Spleen (tissue), 11 donors: ENCODE measurements around the gene FGF14. TPM values are rescaled to one million over a fixed set of nuclear protein-coding genes. Genes with fewer than 3 reads are reported as not detected.

ENCODE experiments used
- DNase-seq: peaks from one replicate; pipeline ENCODE4 v3.0.0-alpha.2; 2020
- H3K27ac ChIP-seq, 8 donors: fragments of 200-600 bp; sonication (generic) in 7 of 8; 1 replicate in 4 of 8; 2 replicates in 4 of 8; pipeline versions ENCODE4 v1.5.0 to v1.8.0; 2016 to 2021; ENCODE audit warnings: inconsistent platforms in 4 of 8, mild to moderate bottlenecking in 4 of 8, moderate library complexity in 1 of 8
- H3K27me3 ChIP-seq, 7 donors: fragments of 200-600 bp; sonication (generic) in 6 of 7; replicated peaks in 1 of 7; 1 replicate in 4 of 7; 2 replicates in 3 of 7; pipeline versions ENCODE4 v1.5.0 to v1.8.0; 2016 to 2021; ENCODE audit warnings: inconsistent platforms in 3 of 7, mild to moderate bottlenecking in 1 of 7
- H3K36me3 ChIP-seq, 6 donors: fragments of 200-600 bp; sonication (generic) in 5 of 6; 1 replicate in 4 of 6; 2 replicates in 2 of 6; pipeline versions ENCODE4 v1.5.0 to v1.8.0; 2016 to 2021; ENCODE audit warnings: inconsistent platforms in 2 of 6
- H3K4me1 ChIP-seq, 6 donors: fragments of 200-600 bp; sonication (generic) in 5 of 6; 1 replicate in 3 of 6; 2 replicates in 3 of 6; pipeline versions ENCODE4 v1.5.0 to v1.8.0; 2016 to 2021; ENCODE audit warnings: inconsistent platforms in 3 of 6
- H3K4me3 ChIP-seq, 8 donors: fragments of 200-600 bp; sonication (generic) in 7 of 8; 1 replicate in 4 of 8; 2 replicates in 4 of 8; pipeline versions ENCODE4 v1.5.0 to v1.8.0; 2016 to 2021; ENCODE audit warnings: inconsistent platforms in 4 of 8, mild to moderate bottlenecking in 4 of 8, moderate library complexity in 2 of 8
- H3K9me3 ChIP-seq, 8 donors: fragments of 200-600 bp; sonication (generic) in 7 of 8; 1 replicate in 4 of 8; 2 replicates in 4 of 8; pipeline versions ENCODE4 v1.5.0 to v1.8.0; 2016 to 2021; ENCODE audit warnings: inconsistent platforms in 4 of 8
- CTCF ChIP-seq, 11 experiments: fragments of 200-600 bp in 7 of 11; fragments of 450-650 bp in 4 of 11; sonication (generic) in 4 of 11; IDR thresholded peaks in 8 of 11; conservative IDR thresholded peaks in 3 of 11; 1 replicate in 7 of 11; 2 replicates in 4 of 11; pipeline versions ENCODE4 v1.4.0 to v1.8.0; 2016 to 2021; ENCODE audit warnings: antibody characterized with exemption in 11 of 11, inconsistent platforms in 4 of 11, mild to moderate bottlenecking in 1 of 11
- POLR2A ChIP-seq, 3 donors: fragments of 450-650 bp; IDR thresholded peaks; one replicate each; pipeline ENCODE4 v1.5.1; 2017; ENCODE audit warnings: antibody characterized with exemption in 3 of 3, mild to moderate bottlenecking in 1 of 3
- POLR2AphosphoS5 ChIP-seq, 3 donors: sonication (generic); formaldehyde crosslinking; IDR thresholded peaks; one replicate each; pipeline ENCODE4 v1.5.1; 2017; ENCODE audit warnings: antibody characterized with exemption in 3 of 3
- WGBS, 5 donors: extraction: QIAGEN DNeasy Blood & Tissue Kit in 3 of 5; methylation state at CpG; one replicate each; pipeline versions ENCODE4 v1.1.5 to v1.1.7; 2013 to 2018; 5-methylcytosine and 5-hydroxymethylcytosine counted together
- intact Hi-C: fragments of 100-400 bp; cut with DNase I; formaldehyde crosslinking; loops from one replicate; pipeline ENCODE4 v1.15.0; 2023; ENCODE audit warnings: low total_unique reads
- polyA plus RNA-seq, 3 donors: library from polyadenylated mRNA; stranded (reverse); fragments of 200-250 nt; gene quantifications; one replicate each; pipeline ENCODE4 v1.2.1, GENCODE V29; 2013
- total RNA-seq, 7 donors: library from RNA; depleted of rRNA in 3 of 7; stranded (reverse); fragments of >200 nt in 3 of 7; fragmentation: NEBNext Ultra II Directional in 4 of 7; extraction: Animal tissue kit (Norgen Biotek cat#: 25700) in 4 of 7; gene quantifications; one replicate each; pipeline versions ENCODE4 v1.1.0 to v1.2.1, GENCODE V29; 2016 to 2021
- donor health status: healthy with polysubstance abuse.
- donor health status: DM: no; HTN: no; CAD: no; lungs with moderate emphysema.
- donor health status: DM: no; HTN: no; CAD: no.
- donor health status: Bipolar disorder and iron deficiency.
- donor health status: healthy.
- donor health status: DM: no; HTN: no; CAD: no.
- donor health status: DM: yes; HTN: yes; CAD: no.

Gene FGF14
- total and polyA plus RNA-seq, 10 donors, result 0.03 to 1.1 (median 0.05) TPM; not detected in 3

DNA sequence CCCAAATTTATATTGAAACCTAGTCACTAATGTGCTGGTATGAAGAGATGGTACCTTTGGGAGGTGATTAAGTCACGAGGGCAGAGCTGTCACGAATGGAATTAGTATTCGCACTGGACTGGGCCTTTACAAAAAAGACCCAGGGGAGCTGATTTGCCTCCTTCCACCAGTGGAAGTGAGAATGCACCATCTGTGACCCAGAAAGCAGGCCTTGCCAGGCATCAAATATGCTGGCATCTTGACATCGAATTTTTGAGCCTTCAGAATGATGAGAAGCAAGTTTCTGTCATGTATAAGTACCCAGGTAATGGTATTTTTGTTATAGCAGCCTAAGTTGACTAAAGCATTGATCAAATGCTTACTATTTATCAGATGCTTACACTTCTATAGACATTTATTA lies 373.6 kb downstream of the FGF14 start:
- H3K36me3 ChIP-seq, result no peaks in the 10 kb centered on the region
- no peak for DNase-seq
- no peaks in the 10 kb centered on the region for H3K27me3 ChIP-seq
- 55 to 75% (median 59%) methylated on average over 4 of the region's 4 CpGs for WGBS, 5 donors
- no peak for TF ChIP-seq CTCF (IDR thresholded peaks at IDR 0.05 in 8 of 11, conservative IDR thresholded peaks at IDR 0.05 in 3 of 11)
- no peak for TF ChIP-seq POLR2A (IDR thresholded peaks at IDR 0.05)
- no peak for TF ChIP-seq POLR2AphosphoS5 (IDR thresholded peaks at IDR 0.05)
- H3K4me3 ChIP-seq, result no peak overlapping the region
- no peaks in the 10 kb centered on the region for H3K4me1 ChIP-seq
- no peak overlapping the region for H3K27ac ChIP-seq
- intact Hi-C loops, result no loop called here
- H3K9me3 ChIP-seq, result no peaks in the 10 kb centered on the region

GRCh38 chr13:102021777-102022176 lies 380.1 kb downstream of the FGF14 start:
- Histone ChIP-seq H3K27ac (no peak overlapping the region), H3K4me1 (no peaks in the 10 kb centered on the region), H3K9me3 (peaks cover 0 to 30% (median 20%) of the 10 kb centered on the region in 8 donors), H3K36me3 (no peaks in the 10 kb centered on the region), H3K27me3 (no peaks in the 10 kb centered on the region), H3K4me3 (no peak overlapping the region)
- WGBS, 5 donors, result 77 to 92% (median 81%) methylated on average over 2 of the region's 2 CpGs
- intact Hi-C loops, result no loop called here
- no peak for TF ChIP-seq POLR2AphosphoS5 (IDR thresholded peaks at IDR 0.05)
- TF ChIP-seq CTCF (IDR thresholded peaks at IDR 0.05 in 8 of 11, conservative IDR thresholded peaks at IDR 0.05 in 3 of 11), result no peak
- TF ChIP-seq POLR2A (IDR thresholded peaks at IDR 0.05), result no peak
- no peak for DNase-seq

DNA sequence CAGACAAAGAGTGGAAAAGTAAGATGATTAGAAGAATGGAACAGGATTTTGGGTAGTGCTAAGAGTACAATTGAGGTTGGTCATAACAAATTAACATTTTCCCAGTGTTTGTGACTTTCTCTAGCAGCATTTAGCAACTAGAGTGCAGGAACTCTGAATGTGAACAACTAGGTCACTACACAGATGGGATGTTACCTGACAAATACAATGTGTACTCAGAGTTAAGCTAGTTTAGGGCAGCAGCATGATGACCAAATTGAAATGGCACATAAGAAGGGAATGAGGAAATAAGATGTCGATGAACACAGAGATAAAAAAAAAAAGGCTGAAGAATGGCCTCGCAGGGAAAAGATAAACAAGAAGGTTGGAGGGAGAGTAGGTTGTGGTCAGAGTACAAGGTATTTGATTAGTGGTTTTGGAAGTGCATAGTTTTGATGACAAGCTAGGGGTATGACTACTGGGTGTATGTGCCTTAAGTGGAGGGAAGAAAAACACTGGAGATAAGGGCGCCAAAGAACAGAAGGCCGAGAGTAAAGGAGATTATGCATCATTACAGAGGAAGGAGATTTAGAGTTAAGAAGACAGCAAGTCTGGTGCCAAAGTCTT lies 381.1 kb downstream of the FGF14 start:
- no peaks in the 10 kb centered on the region for H3K36me3 ChIP-seq
- H3K4me1 ChIP-seq, result no peaks in the 10 kb centered on the region
- no peak overlapping the region for H3K4me3 ChIP-seq
- H3K9me3 ChIP-seq, result peaks cover 0 to 34% (median 21%) of the 10 kb centered on the region in 8 donors
- WGBS, 5 donors, result 71 to 77% (median 74%) methylated on average over 4 of the region's 4 CpGs
- TF ChIP-seq POLR2A (IDR thresholded peaks at IDR 0.05) (no peak), CTCF (IDR thresholded peaks at IDR 0.05 in 8 of 11, conservative IDR thresholded peaks at IDR 0.05 in 3 of 11) (no peak)
- H3K27me3 ChIP-seq, result no peaks in the 10 kb centered on the region
- no peak for DNase-seq
- intact Hi-C loops, result no loop called here
- H3K27ac ChIP-seq, result no peak overlapping the region

DNA sequence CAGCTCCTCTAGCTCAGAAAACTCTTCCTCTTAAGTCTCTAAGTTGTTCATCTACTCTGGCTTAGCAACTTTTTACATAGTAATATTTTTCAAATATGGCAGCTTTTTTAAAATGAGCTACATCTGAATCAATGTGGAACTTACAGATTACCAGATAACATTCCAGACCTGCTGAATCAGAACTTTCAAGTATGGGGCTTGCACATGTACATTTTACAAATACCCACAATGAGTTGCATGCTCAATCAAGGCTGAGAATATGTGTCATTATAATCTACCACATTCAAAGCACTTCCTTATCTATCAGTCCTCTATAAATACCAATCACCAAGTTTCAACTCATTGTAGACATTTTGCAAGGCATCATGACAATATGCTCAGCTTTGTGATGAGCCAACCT lies 383.1 kb downstream of the FGF14 start:
- no peaks in the 10 kb centered on the region for H3K27me3 ChIP-seq
- TF ChIP-seq POLR2AphosphoS5 (IDR thresholded peaks at IDR 0.05), result no peak
- no peak for TF ChIP-seq CTCF (IDR thresholded peaks at IDR 0.05 in 8 of 11, conservative IDR thresholded peaks at IDR 0.05 in 3 of 11)
- TF ChIP-seq POLR2A (IDR thresholded peaks at IDR 0.05), result no peak

More for the DNA sequence above, 383.1 kb downstream of the FGF14 start:
- no peaks in the 10 kb centered on the region for H3K4me1 ChIP-seq
- intact Hi-C loops, result no loop called here
- H3K4me3 ChIP-seq, result no peak overlapping the region
- H3K9me3 ChIP-seq, result peaks cover 0 to 34% (median 21%) of the 10 kb centered on the region in 8 donors
- DNase-seq, result no peak
- H3K36me3 ChIP-seq, result no peaks in the 10 kb centered on the region
- no peak overlapping the region for H3K27ac ChIP-seq
